HG03469 (cell line): ENCODE data around the gene TMED5.
"Not testable (repeated sequence)": the region's sequence is repeated elsewhere in the genome, so short reads cannot be mapped to it uniquely, and the experiment has no call there.

Experiments used
- ATAC-seq: cut with Tn5 transposase; IDR thresholded peaks from one replicate; pipeline ENCODE4 v1.9.1; 2021; ENCODE audit warnings: mild to moderate bottlenecking, moderate library complexity, moderate number of reproducible peaks; ENCODE audit not compliant: unreplicated experiment

The TMED5 gene

DNA sequence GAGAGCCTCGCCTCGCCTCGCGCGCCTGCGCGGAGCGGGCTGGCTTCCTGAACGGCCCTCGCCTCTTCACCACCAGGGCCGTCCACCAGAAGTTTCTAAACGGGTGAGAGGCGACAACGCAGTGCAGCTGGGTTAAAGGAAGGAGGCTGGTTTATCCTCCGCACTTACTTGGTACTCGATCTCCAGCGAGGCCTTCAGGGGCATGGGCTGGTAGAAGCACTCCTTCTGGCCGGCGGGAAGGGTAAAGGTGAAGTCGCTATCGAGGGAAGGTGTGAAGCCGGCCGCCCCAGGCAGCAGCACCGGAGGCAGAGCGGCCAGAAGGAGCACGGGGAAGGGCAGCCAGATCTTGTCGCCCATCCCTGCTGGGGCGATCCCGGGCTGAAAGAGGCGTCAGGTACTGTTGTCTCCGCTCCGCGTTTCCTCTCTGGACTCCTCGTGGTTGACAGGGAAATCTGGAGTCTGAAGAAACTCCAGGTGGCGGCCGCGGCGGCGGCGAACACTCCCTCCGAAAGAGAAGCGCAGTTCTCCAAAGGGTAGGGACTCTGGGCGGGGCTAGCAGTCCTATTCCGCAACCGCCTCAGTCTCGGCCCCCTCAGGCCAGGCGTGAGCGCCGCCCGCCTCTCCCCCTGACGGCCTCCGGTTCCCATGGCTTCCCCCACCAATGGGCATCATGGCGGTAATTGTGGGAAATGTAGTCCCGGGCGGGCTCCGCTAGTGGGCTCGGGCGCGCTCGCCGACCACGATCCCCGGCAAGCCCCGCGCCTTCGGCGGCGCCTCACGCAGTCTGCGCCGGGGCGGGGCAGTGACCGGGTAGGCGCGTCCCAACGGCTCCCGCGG lies at the start of gene TMED5:
TSS of gene TMED5 (minus strand) at position 528 of the 837 bp plus-strand sequence. CDS start at position 357, 171 bp downstream.
- peak; percentile 79 for ATAC-seq

- no peak for ATAC-seq
Measured at GRCh38 chr1:93223023-93223675, 42.9 kb upstream of the TMED5 start.

- no peak for ATAC-seq
Measured at GRCh38 chr1:93221913-93222312, 41.7 kb upstream of the TMED5 start.

DNA sequence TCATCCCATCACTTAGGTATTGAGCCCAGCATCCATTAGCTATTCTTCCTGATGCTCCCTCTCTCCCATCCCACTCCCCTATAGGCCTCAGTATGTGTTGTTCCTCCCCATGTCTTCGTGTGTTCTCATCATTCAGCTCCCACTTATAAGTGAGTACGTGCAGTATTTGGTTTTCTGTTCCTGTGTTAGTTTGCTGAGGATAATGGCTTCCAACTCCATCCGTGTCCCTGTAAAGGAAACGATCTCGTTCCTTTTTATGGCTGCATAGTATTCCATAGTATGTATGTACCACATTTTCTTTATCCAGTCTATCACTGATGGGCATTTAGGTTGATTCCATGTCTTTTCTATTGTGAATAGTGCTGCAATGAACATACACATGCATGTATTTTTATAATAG lies 40.5 kb upstream of the TMED5 start:
- not testable (repeated sequence) for ATAC-seq

DNA sequence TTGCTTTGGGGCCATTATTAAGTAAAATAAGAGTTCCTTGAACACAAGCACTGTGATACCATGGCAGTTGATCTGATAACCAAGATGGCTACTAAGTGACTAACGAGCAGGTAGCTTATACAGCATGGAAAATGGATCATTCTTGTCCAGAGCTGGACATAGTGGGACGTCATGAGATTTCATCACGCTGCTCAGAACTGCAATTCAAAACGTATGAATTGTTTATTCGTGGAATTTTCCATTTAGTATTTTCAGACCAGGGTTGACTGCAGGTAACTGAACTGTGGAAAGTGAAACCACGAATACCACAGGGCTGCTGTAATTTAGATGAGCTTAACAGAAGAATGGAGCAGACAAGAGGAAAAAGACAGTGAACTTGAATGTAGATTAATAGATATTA lies 39.2 kb upstream of the TMED5 start:
- ATAC-seq, result peak; percentile 43

- ATAC-seq, result no peak
Measured at GRCh38 chr1:93215322-93215721, 35.1 kb upstream of the TMED5 start.

GRCh38 chr1:93207211-93207610 lies 27.0 kb upstream of the TMED5 start:
- ATAC-seq, result no peak

GRCh38 chr1:93206567-93206954 lies 26.3 kb upstream of the TMED5 start:
- ATAC-seq, result no peak

- no peak for ATAC-seq
Measured at GRCh38 chr1:93205892-93206566, 25.8 kb upstream of the TMED5 start.

DNA sequence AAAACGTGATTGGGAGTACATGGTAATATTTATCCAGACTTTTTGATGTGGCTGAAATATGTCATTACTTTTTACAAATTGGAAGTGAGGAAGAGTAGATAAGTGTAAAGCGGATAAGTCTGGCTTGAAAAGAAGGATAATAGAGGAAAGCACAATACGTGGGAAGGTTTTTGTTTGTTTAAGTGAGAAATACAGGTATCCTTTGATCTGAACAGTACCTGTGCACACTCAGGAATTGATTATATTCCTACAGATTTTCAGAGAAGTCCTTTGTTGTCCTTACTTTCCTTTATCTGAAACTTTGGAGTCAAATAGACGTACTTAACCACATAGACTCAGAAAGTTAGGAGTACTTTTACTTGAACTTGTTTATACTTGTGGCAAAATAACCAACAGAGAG lies 20.5 kb upstream of the TMED5 start:
- no peak for ATAC-seq

- no peak for ATAC-seq
Measured at GRCh38 chr1:93200086-93200620, 19.9 kb upstream of the TMED5 start.

- no peak for ATAC-seq
Measured at GRCh38 chr1:93199150-93199549, 18.9 kb upstream of the TMED5 start.

DNA sequence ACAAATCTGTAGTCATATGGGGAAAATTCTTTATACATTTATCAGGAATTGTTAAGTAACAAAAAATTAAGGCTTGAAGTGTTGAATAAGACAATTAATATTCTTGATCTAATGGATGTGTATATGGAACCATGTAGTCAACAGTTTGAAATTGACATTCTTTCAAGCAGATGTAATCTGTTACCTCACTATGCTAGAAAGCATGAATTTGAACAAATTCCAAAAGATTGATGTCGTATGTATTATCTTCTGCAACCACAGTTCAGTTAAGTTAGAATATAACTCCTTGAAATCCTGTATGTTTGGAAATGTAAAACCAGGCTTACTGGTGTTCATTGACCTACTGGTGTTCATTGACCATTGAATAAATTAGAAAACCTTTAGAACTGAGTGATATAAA lies 16.4 kb upstream of the TMED5 start:
- no peak for ATAC-seq

GRCh38 chr1:93194231-93194990 lies 14.2 kb upstream of the TMED5 start:
- ATAC-seq, result no peak

DNA sequence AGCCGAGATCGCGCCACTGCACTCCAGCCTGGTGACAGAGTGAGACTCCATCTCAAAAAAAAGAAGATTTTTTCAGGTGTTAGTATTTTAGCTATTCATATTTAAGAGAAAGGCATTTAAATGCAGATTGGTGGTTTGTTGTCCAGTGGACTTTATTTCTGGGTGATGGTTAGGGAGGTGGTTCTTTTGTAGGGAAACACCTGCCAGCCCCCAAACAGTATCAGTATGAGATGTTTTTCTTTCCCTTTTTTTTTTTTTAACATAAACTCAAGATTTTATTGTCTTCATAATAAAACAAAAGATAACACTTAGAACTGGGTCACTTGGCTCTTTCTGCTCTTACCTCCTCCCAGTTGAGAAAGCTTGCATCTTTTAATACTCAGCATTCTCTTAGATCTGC lies 10.2 kb upstream of the TMED5 start:
- ATAC-seq, result no peak

DNA sequence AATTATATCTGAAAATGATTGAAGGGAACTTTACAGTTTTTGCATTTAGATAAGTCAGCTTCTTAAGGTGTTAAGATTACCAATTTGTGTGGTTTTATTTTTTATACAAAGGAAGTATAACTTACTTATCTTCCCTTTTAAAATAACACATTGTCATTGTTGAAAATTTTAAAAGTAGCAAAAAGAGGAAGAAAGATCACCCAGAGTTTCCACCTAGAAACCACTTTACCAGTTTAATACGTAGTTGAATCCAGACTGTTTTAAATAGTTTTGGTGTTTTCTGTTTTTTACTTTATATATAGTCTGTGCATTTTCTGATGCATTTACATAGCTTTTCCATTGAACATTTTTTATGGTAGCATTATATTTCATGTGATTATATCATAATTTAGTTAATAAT lies 6.5 kb upstream of the TMED5 start:
- no peak for ATAC-seq

DNA sequence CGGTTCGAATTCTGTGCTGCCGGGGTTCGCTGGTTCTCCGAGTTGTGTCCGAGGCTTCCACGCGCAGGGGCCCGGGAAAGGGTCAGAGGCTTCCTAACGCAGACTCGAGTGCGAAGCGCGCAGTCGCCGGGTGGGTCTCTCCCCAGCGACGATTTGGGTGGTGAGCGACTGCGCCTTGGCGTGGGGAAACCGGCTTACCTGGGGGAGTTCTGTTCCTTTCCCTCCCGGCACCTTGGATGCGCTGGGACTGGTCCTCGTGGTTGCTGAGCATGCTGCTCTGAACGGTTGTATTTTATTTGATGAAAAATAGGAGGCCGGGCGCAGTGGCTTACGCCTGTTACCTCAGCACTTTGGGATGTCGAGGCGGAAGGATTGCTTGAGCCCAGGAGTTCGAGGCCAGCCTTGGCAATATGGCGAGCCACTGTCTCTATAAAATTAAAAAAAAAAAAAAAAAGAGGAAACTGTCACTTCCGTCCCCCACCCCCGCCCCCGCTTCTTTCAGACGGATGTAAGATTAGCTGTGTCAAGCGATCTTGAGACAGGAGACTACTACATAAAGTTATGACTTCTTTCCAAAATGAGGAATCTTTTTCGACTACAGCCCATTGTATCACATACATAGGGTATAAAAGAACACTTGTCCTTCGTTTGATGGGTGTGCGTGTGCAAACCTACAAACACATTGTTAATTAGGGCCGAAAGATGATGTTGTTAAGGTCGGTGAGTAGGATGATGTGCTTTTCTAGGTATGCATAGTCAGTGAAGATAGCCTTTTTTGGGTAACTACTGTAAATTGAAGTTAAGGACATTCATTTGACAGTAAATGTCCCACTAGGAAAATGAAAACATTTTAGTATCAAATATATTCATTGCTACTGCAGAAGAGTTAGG lies 755 bp upstream of the TMED5 start, which contains the start of gene CCDC18:
TSS of gene CCDC18 (plus strand) at position 2 of the 891 bp plus-strand sequence. CDS start 2,638 bp downstream, outside the sequence.
- no peak for ATAC-seq

DNA sequence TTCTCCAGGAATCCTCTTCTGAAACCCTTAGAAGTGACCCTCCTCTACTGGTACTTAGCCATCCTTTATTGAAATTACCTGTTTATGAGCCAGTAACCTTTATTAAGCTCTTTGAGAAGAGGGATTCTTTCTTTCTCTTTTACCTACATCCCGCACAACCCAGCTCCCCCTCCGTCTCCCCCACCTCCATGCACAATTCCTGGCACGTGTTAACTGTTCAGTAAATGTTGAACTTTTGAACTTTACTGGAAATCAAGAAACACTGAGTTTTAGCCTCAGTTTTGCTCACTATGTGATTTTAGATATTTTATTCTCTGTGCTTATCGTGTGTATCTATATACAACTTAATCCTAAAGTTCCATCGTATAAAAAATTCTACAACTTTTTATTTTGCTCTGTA lies 1.8 kb downstream of the TMED5 start:
- no peak for ATAC-seq

DNA sequence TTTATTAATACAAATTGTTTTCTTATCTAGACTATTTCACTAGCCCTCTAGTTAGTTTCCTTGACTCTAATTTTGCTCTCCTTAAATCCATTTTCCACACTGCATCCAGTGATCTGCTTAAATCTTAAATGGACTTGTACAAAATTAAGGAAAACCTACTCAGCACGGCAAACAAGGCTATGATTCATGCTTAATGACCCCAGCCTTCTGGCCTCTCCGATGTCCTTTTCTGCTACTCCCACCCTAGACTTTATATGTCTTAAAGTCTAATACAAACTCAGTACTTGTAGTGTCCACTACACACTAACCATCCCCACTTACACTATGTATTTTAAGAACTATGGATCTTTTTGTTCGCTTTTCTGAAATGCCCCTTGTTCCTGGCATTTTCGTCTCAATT lies 2.2 kb downstream of the TMED5 start:
- no peak for ATAC-seq

- ATAC-seq, result not testable (repeated sequence)
Measured at GRCh38 chr1:93174638-93175037, 5.6 kb downstream of the TMED5 start.
